Measurements from ENCODE around the gene CHN2.

The CHN2 gene

DNA sequence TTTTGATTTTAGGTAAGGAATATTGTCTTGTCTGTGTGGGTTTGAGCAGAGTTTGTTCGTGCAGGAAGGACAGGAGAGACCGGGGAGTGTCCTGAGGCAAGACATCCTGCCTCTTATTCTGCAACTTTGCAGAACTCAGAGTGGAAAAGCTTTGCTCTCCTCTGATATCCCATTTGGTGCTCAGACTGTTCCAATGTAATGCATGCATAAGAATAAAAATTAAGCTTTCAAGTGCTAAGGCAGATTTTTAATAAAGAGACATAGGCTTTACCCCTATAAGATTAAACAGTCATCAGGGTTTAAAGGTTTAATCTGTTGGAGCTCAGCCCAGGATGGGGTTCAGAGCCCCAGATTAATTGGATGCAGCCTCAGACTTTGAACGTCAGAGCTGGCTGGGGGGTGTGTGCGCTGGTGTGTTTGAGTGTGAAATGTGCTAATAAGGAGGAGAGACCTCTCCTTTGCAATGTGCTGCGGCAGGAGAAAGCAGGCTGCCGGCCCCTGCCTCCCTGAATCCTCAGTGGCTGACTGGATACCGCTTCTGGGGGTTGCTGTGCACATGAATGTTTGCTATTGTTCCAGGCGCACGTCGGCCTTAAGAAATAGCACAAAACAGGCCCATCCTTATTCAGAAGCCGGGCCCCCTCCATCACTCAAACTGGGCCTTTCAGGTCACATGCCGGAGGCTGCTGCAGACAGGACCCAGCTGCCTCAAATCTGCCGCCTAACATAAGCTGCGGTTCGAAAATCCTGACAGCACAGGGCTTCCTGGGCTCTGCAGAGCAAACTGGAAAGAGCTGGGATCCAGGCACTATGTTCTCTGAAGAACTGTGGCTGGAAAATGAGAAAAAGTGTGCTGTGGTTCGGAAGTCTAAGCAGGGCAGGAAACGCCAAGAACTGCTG lies 285.0 kb downstream of the CHN2 start:
- no peak for DNase-seq

GRCh38 chr7:29480451-29480850 lies 285.9 kb downstream of the CHN2 start:
- no peak for DNase-seq

- DNase-seq: no peak
Measured at GRCh38 chr7:29480934-29481651, 286.5 kb downstream of the CHN2 start.

GRCh38 chr7:29482056-29482455 lies 287.5 kb downstream of the CHN2 start:
- DNase-seq: no peak

DNA sequence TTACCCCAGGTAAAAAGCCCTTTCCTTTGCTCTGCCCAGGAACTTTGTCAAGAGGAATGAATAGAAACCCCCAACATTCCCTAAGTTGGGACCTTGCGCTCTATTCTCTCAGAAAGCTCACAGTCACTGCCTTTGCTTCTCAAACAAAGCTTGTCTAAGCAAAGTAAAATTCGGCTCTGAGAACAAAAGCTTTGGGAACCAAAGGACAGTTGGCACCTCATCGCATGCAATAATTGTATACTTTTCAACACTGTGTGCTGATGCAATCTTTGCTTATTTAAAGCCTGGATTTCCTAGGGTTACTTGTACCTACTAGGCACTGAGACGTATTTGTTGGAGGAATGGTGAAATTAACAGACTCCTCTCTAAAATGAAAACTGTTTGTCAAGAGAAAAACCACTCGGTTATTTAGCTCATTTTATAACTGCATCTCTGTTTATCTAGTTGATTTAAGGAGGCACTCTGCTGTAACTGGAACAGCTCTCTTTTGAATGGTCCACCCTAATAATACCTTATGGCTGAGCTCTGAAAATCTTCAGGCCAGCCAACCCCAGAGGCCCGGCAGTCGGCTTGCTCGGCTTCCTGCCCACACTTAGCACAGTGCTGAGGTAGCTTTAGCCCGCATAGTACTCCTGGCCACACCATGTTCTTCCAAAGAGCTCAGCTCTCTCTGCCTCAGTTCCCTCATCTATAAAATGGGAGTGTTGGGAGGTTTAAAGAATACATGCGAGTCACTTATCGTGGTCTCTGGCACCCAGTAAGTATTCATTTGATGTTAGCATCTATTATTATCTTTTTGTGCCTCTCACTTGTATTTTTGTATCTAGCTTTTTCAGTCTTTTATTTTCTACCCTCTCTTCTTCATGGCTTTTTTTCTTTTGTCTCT lies 288.9 kb downstream of the CHN2 start:
- no peak for DNase-seq

GRCh38 chr7:29484280-29484679 lies 289.7 kb downstream of the CHN2 start:
- no peak for DNase-seq

DNA sequence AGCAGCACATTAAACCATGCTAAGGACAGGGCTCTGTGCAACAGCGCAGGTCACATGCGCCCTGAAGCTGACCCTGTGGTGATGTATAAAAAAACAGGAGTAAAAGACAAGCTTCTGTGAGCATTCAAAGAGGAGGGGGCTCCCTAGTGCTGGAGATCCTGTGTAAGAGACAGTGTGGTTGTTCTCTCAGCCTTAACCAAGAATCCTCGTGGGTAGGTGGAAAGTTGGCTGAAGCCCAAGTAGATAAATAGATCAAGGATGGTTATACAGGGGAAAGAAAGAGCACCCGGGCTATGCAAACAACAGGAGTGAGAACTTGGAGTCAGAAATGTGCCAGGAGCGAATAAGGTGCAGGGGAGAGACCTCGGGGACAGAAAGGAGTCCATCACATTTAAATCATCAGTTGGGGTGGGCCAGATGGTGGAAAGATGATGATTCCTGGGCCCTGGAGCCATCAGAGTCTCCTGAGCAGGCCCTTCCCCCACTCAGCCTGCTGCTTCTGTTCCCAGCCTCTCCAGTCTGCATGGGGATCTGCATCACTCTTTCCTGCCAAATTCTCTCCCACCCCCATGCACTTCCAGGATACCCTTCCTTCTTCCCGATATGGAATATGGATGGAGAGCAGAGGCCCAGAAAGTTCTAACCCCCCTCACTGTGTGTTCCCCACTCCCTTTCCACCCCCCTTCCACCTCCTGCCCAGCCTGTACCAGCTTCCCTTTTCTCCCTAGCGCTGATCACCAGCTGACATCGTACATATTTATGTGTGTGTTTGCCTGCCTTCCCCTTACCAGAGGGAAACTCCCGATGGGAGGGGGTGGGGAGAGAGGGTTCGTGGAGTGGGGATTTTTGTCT lies 291.0 kb downstream of the CHN2 start:
- DNase-seq: no peak

- DNase-seq: no peak
Measured at GRCh38 chr7:29486191-29486700, 291.7 kb downstream of the CHN2 start.

DNA sequence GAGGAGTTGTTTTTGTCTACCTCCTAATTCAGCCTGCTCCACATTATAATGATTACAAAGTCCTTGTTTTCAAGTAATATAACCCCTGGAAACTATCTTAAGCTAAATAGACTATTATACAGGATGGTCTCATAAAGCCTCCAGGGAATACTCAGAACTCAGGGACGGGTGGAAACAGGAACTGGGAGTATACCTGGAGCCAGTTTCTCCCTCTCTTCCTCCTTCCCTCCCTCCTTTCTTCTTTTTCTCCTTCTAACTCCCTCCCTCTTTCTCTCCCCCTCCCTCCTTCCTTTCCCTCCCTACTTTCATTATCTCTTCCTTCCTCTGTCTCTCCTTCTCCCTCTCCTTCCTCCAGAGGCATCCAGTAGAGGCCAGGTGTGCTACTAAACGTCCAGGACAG lies 292.8 kb downstream of the CHN2 start:
- DNase-seq: no peak

DNA sequence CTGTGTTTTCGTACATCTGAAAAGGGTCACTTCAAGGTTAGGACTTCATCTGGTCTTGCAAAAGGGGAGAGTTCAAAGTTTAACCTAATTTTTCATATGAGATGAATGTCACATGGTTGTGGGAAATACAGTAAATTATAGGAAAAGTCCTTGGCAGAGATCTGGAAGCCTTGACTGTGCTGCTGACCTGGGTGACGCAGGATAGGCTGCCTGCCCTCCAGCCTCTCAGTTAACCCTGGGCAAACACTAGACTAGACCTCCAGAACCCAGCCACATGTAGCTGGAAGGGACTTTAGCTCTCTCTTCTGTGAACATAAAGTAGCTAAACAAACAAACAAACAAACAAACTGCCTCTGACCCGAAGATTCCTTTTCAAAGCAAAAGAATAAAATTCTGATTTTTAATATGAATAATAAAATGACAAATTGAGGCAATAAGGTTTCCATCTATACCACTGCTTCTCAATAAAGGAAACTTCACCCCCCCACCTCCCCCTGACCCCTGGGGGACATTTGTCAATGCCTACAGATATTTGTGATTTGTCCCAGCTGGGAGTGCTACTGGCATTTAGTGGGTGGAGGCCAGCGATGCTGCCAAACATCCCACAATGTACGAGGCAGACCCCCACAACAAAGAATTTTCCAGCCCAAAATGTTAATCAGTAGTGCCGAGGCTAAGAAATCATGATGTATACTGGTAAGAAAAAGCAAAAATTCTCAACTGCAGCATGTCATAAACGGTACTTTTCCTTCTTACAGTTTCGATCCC lies 293.8 kb downstream of the CHN2 start:
- no peak for DNase-seq

GRCh38 chr7:29488977-29489376 lies 294.4 kb downstream of the CHN2 start:
- peak; percentile 89 for DNase-seq

- DNase-seq: no peak
Measured at GRCh38 chr7:29490094-29490607, 295.6 kb downstream of the CHN2 start.

DNA sequence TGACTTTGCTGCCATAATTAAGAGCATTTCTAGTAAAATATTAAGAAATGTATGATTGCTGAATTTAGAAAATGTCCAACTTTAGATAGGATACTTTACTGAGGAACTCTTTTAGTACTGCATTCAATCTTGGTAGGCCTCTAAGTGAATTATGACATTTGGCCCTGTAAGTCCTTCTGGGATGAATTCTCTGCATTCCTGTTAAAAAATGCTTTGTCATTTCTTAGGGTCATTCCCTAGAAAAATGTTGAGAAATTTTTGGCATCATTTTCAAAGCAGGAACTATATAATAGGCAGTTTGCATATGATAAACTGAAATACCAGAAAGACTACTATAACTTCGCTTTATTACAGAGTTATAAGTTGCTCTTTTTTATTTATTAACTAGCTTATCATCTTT lies 299.8 kb downstream of the CHN2 start:
- peak; percentile 74 for DNase-seq

DNA sequence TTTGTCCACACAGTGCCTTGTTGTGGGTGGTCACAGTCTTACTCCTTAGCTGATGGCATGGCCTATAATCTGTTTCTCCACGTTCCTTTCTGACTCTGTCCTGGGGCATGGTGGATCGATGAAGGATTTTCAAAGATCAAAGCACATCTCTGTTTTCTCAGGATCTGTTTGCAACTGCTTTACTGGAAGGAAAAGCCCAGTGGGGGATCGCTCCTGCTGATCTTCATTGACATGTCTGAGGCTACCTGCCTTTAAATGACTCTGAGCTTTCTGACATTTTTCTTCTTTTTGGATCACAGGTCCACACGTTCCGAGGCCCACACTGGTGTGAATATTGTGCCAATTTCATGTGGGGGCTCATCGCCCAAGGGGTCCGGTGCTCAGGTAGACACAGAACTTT lies 301.1 kb downstream of the CHN2 start:
- no peak for DNase-seq

- DNase-seq: no peak
Measured at GRCh38 chr7:29496355-29497020, 301.9 kb downstream of the CHN2 start.

GRCh38 chr7:29499932-29500331 lies 305.4 kb downstream of the CHN2 start:
- no peak for DNase-seq

DNA sequence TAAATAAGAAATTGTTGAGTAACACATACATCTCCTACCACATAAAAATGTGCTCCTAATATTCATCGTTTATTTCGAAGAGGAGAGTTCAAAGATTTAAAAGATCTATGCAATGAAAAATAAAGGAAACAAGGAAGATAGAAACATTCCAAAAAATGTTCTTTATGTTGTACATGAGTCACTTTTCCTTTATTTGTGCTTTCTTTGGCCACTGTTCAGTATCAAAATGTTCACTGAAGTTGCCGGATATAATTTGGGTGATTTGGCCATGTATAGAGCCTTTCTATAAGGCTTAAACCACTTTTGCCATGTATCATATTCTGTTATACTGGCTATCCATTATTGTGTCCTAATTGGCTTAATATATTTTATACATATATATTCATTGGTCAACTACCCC lies 306.1 kb downstream of the CHN2 start:
- no peak for DNase-seq

- no peak for DNase-seq
Measured at GRCh38 chr7:29502133-29502532, 307.6 kb downstream of the CHN2 start.

GRCh38 chr7:29505931-29506330 lies 311.4 kb downstream of the CHN2 start:
- DNase-seq: no peak

- DNase-seq: no peak
Measured at GRCh38 chr7:29508608-29509007, 314.0 kb downstream of the CHN2 start.
